ENCODE results near the gene BPIFB3.

DNA sequence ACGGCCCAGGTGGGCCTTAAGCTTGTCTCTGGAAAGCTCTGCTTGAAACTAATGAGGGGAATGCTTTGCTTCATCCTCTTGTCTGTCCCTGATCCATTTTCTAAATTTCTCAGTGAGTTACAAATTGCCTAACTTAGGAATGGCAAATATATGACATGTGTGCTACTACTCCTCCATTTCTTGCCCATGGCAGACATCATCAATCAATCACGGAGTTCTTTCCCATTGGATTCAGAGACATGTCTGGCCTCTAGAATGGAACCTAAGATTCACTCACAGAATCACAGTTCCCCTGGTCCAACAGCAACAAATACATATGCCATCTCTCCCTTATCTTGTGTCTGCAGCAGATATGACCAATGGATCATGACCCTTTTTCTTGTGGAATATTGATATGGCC lies 19.1 kb downstream of the BPIFB3 start:
- TF ChIP-seq, protein P1, sequence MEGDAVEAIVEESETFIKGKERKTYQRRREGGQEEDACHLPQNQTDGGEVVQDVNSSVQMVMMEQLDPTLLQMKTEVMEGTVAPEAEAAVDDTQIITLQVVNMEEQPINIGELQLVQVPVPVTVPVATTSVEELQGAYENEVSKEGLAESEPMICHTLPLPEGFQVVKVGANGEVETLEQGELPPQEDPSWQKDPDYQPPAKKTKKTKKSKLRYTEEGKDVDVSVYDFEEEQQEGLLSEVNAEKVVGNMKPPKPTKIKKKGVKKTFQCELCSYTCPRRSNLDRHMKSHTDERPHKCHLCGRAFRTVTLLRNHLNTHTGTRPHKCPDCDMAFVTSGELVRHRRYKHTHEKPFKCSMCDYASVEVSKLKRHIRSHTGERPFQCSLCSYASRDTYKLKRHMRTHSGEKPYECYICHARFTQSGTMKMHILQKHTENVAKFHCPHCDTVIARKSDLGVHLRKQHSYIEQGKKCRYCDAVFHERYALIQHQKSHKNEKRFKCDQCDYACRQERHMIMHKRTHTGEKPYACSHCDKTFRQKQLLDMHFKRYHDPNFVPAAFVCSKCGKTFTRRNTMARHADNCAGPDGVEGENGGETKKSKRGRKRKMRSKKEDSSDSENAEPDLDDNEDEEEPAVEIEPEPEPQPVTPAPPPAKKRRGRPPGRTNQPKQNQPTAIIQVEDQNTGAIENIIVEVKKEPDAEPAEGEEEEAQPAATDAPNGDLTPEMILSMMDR (IDR thresholded peaks at IDR 0.05 in 4 of 5, conservative IDR thresholded peaks at IDR 0.05 in 1 of 5): no peak
- TF ChIP-seq POLR2A (IDR thresholded peaks at IDR 0.05): no peak

All from gastrocnemius medialis (tissue), 4 donors.